Esophagus (tissue), 2 donors: ENCODE data around the gene RAD51B. TPM values are rescaled to one million over a fixed set of nuclear protein-coding genes. Genes with fewer than 3 reads are reported as not detected.
"Not testable (repeated sequence)": the region's sequence is repeated elsewhere in the genome, so short reads cannot be mapped to it uniquely, and the experiment has no call there.

Source experiments
- H3K27ac ChIP-seq, 2 donors: one replicate each; pipeline ENCODE4 v1.5.1; 2013; ENCODE audit warnings: low read depth in 2 of 2, mild to moderate bottlenecking in 2 of 2, inconsistent platforms in 1 of 2, low read length in 1 of 2, moderate library complexity in 1 of 2
- H3K27me3 ChIP-seq, 2 donors: one replicate each; pipeline ENCODE4 v1.6.1; 2013; ENCODE audit warnings: low read length in 2 of 2, control low read depth in 1 of 2, mild to moderate bottlenecking in 1 of 2; ENCODE audit not compliant: insufficient read depth in 2 of 2, control insufficient read depth in 1 of 2
- H3K36me3 ChIP-seq, 2 donors: one replicate each; pipeline ENCODE4 v1.6.1; 2013; ENCODE audit warnings: low read length in 1 of 2; ENCODE audit not compliant: control insufficient read depth in 2 of 2, insufficient read depth in 2 of 2
- H3K4me1 ChIP-seq, 2 donors: one replicate each; pipeline ENCODE4 v1.6.1; 2013; ENCODE audit warnings: low read length in 1 of 2; ENCODE audit not compliant: control insufficient read depth in 2 of 2, insufficient read depth in 2 of 2
- H3K4me3 ChIP-seq, 2 donors: one replicate each; pipeline ENCODE4 v1.5.1; 2013; ENCODE audit warnings: low read length in 2 of 2, mild to moderate bottlenecking in 2 of 2, low read depth in 1 of 2, moderate library complexity in 1 of 2
- H3K9me3 ChIP-seq, 2 donors: one replicate each; pipeline ENCODE4 v1.6.1; 2013; ENCODE audit warnings: mild to moderate bottlenecking in 2 of 2, low read depth in 1 of 2, low read length in 1 of 2, moderate library complexity in 1 of 2; ENCODE audit not compliant: control insufficient read depth in 2 of 2, insufficient read depth in 1 of 2
- WGBS, 2 donors: extraction: QIAGEN DNeasy Blood & Tissue Kit; methylation state at CpG; one replicate each; pipeline ENCODE4 v1.1.7; 2013; 5-methylcytosine and 5-hydroxymethylcytosine counted together
- polyA plus RNA-seq, 2 donors: library from polyadenylated mRNA; stranded (reverse); fragments of 200-250 nt; gene quantifications; one replicate each; pipeline ENCODE4 v1.2.3, GENCODE V29; 2013
- donor health status: healthy with polysubstance abuse.
- donor health status: Bipolar disorder and iron deficiency.

The RAD51B gene
- polyA plus RNA-seq, 2 donors = 3.2 to 4.0 TPM

DNA sequence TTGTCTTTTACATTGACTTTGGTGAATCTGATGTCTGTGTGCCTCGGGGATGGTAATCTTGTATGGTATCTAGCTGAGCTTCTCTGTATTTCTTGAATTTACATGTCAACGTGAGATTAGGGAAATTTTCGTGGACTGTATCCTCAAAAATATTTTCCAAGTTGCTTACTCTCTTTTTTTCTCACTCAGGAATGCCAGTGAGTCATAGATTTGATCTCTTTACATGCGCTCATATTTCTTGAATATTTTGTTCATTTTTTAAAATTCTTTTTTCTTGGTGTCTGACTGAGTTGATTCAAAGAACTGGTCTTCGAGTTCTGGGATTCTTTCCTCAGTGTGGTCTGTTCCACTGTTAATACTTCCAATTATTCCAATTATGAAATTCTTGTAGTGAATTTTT, 207.7 kb downstream of the RAD51B start:
- H3K27me3 ChIP-seq = no peaks in the 10 kb centered on the region
- H3K4me3 ChIP-seq = no peak overlapping the region
- WGBS, 2 donors = 83 to 84% methylated on average over 5 of the region's 5 CpGs
- no peaks in the 10 kb centered on the region for H3K4me1 ChIP-seq
- no peak overlapping the region for H3K27ac ChIP-seq
- H3K9me3 ChIP-seq = no peaks in the 10 kb centered on the region
- H3K36me3 ChIP-seq = peaks cover 0 to 3% of the 10 kb centered on the region in 2 donors

DNA sequence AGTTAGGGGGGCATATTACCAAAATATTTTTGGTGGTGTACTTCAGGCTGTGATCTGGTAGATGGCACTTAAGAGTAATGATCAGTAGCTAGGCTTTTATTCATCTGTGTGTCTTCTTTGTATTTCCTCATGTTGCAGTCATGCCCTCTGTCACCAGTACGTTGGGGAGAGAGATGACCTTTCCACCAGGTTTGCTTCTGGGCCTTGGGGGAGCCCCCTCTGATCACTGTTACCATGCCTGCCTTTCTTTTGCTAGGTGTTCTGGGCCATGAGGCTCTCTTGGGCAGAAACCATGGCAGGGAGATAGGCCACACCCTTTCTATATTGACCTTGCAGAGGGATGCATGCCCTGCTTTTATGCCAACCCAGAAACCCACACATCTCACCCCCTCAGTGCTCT, 208.5 kb downstream of the RAD51B start:
- H3K36me3 ChIP-seq = peaks cover 0 to 3% of the 10 kb centered on the region in 2 donors
- H3K4me1 ChIP-seq = no peaks in the 10 kb centered on the region
- no peaks in the 10 kb centered on the region for H3K9me3 ChIP-seq
- WGBS, 2 donors = 77 to 90% methylated on average over 1 of the region's 1 CpG
- H3K27ac ChIP-seq = no peak overlapping the region
- H3K4me3 ChIP-seq = no peak overlapping the region
- no peaks in the 10 kb centered on the region for H3K27me3 ChIP-seq

DNA sequence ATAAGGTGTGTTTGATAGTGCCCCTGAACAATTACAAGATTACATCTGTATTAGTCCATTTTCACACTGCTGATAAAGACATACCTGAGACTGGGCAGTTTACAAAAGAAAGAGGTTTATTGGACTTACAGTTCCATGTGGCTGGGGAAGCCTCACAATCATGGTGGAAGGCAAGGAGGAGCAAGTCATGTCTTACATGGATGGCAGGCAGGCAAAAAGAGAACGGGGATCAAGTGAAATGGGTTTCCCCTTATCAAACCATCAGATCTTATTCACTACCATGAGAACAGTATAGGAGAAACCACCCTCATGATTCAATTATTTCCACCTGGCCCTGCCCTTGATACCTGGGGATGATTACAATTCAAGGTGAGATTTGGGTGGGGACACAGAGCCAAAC, 211.4 kb downstream of the RAD51B start:
- not testable (repeated sequence) for H3K36me3 ChIP-seq, H3K4me1 ChIP-seq, H3K9me3 ChIP-seq, H3K27me3 ChIP-seq, H3K4me3 ChIP-seq, H3K27ac ChIP-seq
- WGBS, 2 donors = 95 to 100% methylated on average over 1 of the region's 1 CpG

DNA sequence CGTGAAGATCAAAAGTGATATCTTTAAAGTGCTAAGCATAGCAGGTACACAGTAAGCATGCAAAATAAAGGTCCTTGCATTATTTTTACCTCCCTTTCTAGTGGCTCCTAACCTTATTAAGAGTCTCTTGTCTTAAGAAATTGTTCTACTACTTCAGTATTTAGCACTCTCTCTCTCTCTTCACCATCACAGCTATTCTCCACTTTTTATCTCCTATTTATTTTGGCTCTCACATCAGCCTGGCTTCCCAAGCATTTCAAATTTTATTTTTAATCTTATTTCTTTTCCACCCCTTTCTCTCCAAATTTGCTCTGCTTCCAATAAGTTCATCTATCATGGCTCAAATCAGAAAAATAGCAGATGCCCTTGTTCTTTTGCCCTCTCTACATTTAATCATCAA, 212.6 kb downstream of the RAD51B start:
- no peaks in the 10 kb centered on the region for H3K9me3 ChIP-seq
- no peak overlapping the region for H3K4me3 ChIP-seq
- H3K36me3 ChIP-seq = peaks cover 0 to 3% of the 10 kb centered on the region in 2 donors
- 91 to 99% methylated on average over 1 of the region's 1 CpG for WGBS, 2 donors
- H3K27me3 ChIP-seq = no peaks in the 10 kb centered on the region
- H3K27ac ChIP-seq = no peak overlapping the region
- H3K4me1 ChIP-seq = no peaks in the 10 kb centered on the region

DNA sequence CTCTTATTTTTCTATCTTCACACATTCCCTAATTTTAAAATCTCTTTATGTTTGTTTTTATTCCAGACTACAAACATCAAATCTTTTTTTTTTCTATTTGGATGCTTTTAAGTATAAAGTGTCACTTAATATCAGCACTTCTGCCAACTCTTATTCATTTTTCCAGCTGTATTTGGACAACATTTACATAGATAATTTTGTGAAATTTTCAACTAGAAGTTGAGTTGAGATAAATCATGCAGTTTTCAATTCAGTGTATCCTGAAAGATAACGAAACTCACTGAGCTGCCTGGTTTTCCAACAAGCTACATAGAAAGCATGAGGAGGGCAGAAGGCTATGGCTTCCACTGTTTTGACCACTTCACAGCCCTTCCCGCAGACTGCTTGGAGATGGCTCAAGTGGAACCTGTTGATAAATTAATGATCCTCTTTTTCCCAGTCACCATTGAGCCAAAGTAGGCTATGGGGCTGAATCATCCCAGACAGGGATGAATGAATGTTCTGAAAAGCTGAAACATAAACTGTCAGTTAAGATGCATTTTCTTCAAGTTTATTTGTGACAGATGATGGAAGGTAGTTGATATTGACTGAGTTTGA, 213.9 kb downstream of the RAD51B start:
- Histone ChIP-seq H3K9me3 (no peaks in the 10 kb centered on the region), H3K4me3 (no peak overlapping the region), H3K27ac (no peak overlapping the region), H3K4me1 (no peaks in the 10 kb centered on the region), H3K27me3 (no peaks in the 10 kb centered on the region), H3K36me3 (no peaks in the 10 kb centered on the region)
- 45 to 73% methylated on average over 2 of the region's 2 CpGs for WGBS, 2 donors

DNA sequence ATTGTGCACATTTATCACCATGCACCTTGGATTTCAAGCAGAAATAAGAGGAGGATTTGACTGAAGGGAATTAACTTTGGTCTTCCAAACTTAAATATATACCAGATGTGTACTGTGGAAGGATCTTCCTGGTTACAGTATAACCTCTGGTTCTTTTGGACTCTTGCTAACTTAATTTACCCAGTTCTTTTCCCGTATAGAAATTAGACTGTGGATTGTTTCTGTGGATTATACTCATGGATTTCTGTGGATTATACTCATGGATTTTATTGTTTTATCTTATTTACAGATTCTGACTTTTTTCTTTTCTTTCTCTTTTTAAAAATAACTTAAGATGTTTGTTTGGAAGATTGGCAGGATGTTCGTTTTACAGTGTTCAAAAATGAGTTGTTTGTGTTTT, 215.3 kb downstream of the RAD51B start:
- H3K4me1 ChIP-seq = no peaks in the 10 kb centered on the region

DNA sequence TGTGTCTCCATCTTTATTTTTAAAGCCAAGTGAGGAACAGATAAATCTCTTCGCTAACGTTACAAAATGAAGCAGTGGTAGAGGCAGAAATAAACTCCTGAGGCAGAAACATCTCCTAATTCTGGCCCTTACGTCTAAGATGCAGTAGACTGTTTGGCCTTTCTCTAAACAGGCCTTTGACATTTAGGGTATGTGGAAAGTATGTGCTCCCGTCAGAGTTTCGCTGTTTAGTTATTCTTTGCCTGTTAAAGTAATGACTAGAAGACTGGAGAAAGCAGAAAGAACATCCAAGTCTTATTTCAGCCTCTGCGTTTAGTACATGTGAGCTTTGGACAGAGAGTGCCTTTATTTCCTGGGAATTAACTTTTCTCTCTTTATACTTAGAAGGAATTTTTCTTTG, 216.6 kb downstream of the RAD51B start:
- Histone ChIP-seq H3K9me3 (no peaks in the 10 kb centered on the region), H3K36me3 (no peaks in the 10 kb centered on the region), H3K27ac (no peak overlapping the region), H3K4me1 (no peaks in the 10 kb centered on the region), H3K27me3 (no peaks in the 10 kb centered on the region), H3K4me3 (no peak overlapping the region)
- 79 to 80% methylated on average over 6 of the region's 6 CpGs for WGBS, 2 donors

More for the DNA sequence above, 215.3 kb downstream of the RAD51B start:
- no peaks in the 10 kb centered on the region for H3K36me3 ChIP-seq
- no peaks in the 10 kb centered on the region for H3K27me3 ChIP-seq
- H3K9me3 ChIP-seq = no peaks in the 10 kb centered on the region
- WGBS, 2 donors = 76 to 81% methylated on average over 2 of the region's 2 CpGs
- H3K4me3 ChIP-seq = no peak overlapping the region
- H3K27ac ChIP-seq = no peak overlapping the region

DNA sequence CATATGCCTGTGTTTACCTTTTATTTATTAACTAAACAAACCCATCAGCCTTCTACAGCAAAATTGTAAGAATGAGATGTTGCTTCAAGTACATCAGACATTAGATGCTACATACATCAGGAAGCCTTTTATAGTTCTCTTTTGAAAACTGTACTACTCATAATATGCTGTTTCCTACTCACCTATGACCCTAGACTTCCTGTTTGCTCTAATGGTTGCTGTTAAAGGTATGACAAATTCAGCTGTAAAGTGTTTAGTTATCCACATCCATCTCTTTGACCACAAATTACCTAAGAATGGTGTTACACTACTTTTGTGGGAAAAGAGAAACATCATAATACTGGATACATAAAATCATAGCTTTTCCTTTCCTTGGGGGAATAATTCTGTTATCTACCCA, 220.0 kb downstream of the RAD51B start:
- H3K27me3 ChIP-seq = no peaks in the 10 kb centered on the region
- H3K9me3 ChIP-seq = no peaks in the 10 kb centered on the region
- no peak overlapping the region for H3K4me3 ChIP-seq
- no peak overlapping the region for H3K27ac ChIP-seq
- H3K36me3 ChIP-seq = no peaks in the 10 kb centered on the region
- no peaks in the 10 kb centered on the region for H3K4me1 ChIP-seq

DNA sequence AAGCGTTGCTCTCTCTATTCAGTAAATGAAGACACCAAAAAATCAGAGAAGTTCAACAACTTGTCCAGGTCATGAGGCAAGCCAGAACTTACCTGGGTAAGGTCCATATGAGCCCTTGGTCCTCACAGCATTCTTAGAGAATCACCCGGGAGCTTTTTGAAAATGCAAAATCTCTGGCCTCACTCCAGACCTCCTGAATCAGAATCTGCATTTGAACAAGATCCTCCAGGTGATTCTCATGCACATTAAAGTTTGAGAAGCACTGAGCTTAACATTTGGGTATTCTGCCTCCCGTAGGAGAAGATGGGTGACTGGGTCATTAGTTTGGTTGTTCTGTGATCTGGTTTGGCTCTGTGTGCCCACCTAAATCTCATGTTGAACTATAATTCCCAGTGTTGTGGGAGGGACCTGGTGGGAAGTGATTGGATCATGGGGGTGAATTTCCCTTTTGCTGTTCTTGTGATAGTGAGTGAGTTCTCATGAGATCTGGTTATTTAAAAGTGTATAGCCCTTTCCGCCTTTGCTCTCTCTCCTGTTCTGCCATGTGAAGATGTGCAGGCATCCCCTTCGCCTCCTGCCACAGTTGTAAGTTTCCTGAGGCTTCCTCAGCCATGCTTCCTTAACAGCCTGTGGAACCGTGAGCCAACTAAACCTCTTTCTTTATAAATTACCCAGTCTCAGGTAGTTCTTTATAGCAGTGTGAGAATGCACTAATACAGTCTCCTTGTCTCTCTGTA, 221.2 kb downstream of the RAD51B start:
- 83 to 84% methylated on average over 6 of the region's 6 CpGs for WGBS, 2 donors
- no peak overlapping the region for H3K4me3 ChIP-seq
- H3K27ac ChIP-seq = peak overlapping the region; percentile 6 to 58
- H3K27me3 ChIP-seq = no peaks in the 10 kb centered on the region
- no peaks in the 10 kb centered on the region for H3K9me3 ChIP-seq
- H3K4me1 ChIP-seq = no peaks in the 10 kb centered on the region
- H3K36me3 ChIP-seq = no peaks in the 10 kb centered on the region

DNA sequence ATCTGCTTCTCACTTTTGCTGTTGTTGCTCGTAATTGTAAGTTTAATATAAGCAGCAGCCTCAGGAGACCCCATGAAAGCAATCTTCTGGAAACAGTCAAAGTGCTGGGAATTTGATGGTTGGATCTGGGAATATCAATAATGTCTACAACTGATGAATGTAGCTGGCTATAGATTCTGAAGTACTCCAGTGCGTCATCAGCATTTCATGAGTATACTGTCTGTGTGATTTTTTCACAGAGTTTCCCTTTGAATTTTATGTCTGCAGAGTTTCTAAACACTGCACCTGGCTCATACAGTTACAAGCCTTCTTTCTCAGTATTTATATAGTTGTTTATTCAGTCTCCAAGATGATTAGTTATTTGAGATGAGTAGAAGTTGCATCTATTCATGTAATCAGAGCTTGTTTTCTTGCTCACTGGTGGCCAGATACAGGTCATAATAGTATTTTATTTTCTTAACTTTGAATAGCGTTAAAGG, 222.3 kb downstream of the RAD51B start:
- no peak overlapping the region for H3K4me3 ChIP-seq
- no peaks in the 10 kb centered on the region for H3K36me3 ChIP-seq
- H3K4me1 ChIP-seq = no peaks in the 10 kb centered on the region
- 55 to 72% methylated on average over 3 of the region's 3 CpGs for WGBS, 2 donors
- H3K27ac ChIP-seq = peak overlapping the region; percentile 52 to 71
- no peaks in the 10 kb centered on the region for H3K9me3 ChIP-seq
- no peaks in the 10 kb centered on the region for H3K27me3 ChIP-seq
